Body of pancreas (tissue), 4 donors: ENCODE measurements around the gene POU2F2.

Source experiments
- CTCF ChIP-seq, 7 experiments: fragments of 450-650 bp in 4 of 7; fragments of 200-600 bp in 3 of 7; sonication (generic) in 3 of 7; IDR thresholded peaks; one replicate each; pipeline ENCODE4 v1.5.1; 2016 to 2019; ENCODE audit warnings: antibody characterized with exemption in 7 of 7
- POLR2A ChIP-seq, 3 donors: fragments of 450-650 bp; IDR thresholded peaks; one replicate each; pipeline ENCODE4 v1.6.1; 2016; ENCODE audit warnings: antibody characterized with exemption in 3 of 3, mild to moderate bottlenecking in 2 of 3

GRCh38 chr19:42079886-42080763 lies 52.1 kb downstream of the POU2F2 start:
- TF ChIP-seq POLR2A (IDR thresholded peaks at IDR 0.05): no peak
- TF ChIP-seq CTCF (IDR thresholded peaks at IDR 0.05): no peak
